Activated CD4-positive, alpha-beta memory T cell treated with anti-CD3 and anti-CD28 coated beads, Interleukin-2, amount 10 ng/mL, durations not matched to agents 7 days and 5 days (primary cell): Measurements from ENCODE around the gene CHCHD1. TPM values are rescaled to one million over a fixed set of nuclear protein-coding genes. Genes with fewer than 3 reads are reported as not detected.
A peak's percentile ranks its signal among the peaks of the same experiment; 100 is the strongest.

ENCODE experiments used
- CTCF ChIA-PET: fragments of 350-600 bp; sonication (Branson Sonifier 250); formaldehyde crosslinking; loops from one replicate; lab custom pipeline; 2021; ENCODE audit warnings: antibody characterized with exemption, inconsistent platforms; lab: Charles Lee
- POLR2A ChIA-PET: fragments of 350-600 bp; sonication (Branson Sonifier 250); formaldehyde crosslinking; loops from one replicate; lab custom pipeline; 2021; ENCODE audit warnings: antibody characterized with exemption; lab: Charles Lee
- DNase-seq: peaks from one replicate; pipeline ENCODE4 v3.0.0-alpha.2; 2020
- H3K27ac Mint-ChIP-seq: one replicate; pipeline ENCODE4 v1.8.0; 2021; ENCODE audit warnings: mild to moderate bottlenecking, mixed read lengths
- H3K27me3 Mint-ChIP-seq: one replicate; pipeline ENCODE4 v1.8.0; 2021; ENCODE audit warnings: mixed read lengths
- H3K36me3 Mint-ChIP-seq: one replicate; pipeline ENCODE4 v1.8.0; 2021; ENCODE audit warnings: low read depth, mixed read lengths
- H3K4me1 Mint-ChIP-seq: one replicate; pipeline ENCODE4 v1.8.0; 2021; ENCODE audit warnings: mixed read lengths
- H3K4me3 Mint-ChIP-seq: one replicate; pipeline ENCODE4 v1.8.0; 2021; ENCODE audit warnings: mild to moderate bottlenecking, mixed read lengths
- H3K9me3 Mint-ChIP-seq: one replicate; pipeline ENCODE4 v1.8.0; 2021; ENCODE audit warnings: mixed read lengths
- total RNA-seq, 2 experiments: library from RNA; stranded (reverse); gene quantifications; one replicate each; pipeline ENCODE4 v1.2.3, GENCODE V29; 2021

The CHCHD1 gene
- total RNA-seq, 2 experiments from 2014 or later: 31.4 to 34.6 TPM

GRCh38 chr10:73808021-73808815 is 26.4 kb downstream of the CHCHD1 start:
- H3K27ac Mint-ChIP-seq: no peak overlapping the region
- no peaks in the 10 kb centered on the region for H3K9me3 Mint-ChIP-seq
- peaks cover 71% of the 10 kb centered on the region for H3K36me3 Mint-ChIP-seq
- H3K27me3 Mint-ChIP-seq: no peaks in the 10 kb centered on the region
- H3K4me1 Mint-ChIP-seq: peaks cover 59% of the 10 kb centered on the region
- ChIA-PET CTCF (interaction anchor here (0.9 to 3.0 kb wide), 3 partner anchors 25 to 132 kb away, joined by 3 to 22 read pairs (median 3); no protein-coding TSS in a partner anchor), POLR2A (interaction anchor here (0.7 to 6.9 kb wide), 10 partner anchors 10 to 285 kb away, joined by 3 to 73 read pairs (median 21); partner anchors contain the start of genes CHCHD1, SEC24C and ZSWIM8)
- no peak overlapping the region for H3K4me3 Mint-ChIP-seq
- no peak for DNase-seq

GRCh38 chr10:73809061-73809818 is 27.4 kb downstream of the CHCHD1 start:
- POLR2A ChIA-PET: interaction anchor here (0.7 to 6.9 kb wide), 12 partner anchors 9 to 314 kb away, joined by 4 to 73 read pairs (median 14); partner anchors contain the start of genes CHCHD1, PPP3CB, SEC24C and ZSWIM8
- DNase-seq: no peak
- H3K27me3 Mint-ChIP-seq: no peaks in the 10 kb centered on the region
- no peaks in the 10 kb centered on the region for H3K9me3 Mint-ChIP-seq
- CTCF ChIA-PET: interaction anchor here (0.6 to 3.0 kb wide), 8 partner anchors 26 to 148 kb away, joined by 3 to 22 read pairs (median 4); partner anchors contain the start of gene CHCHD1
- peaks cover 52% of the 10 kb centered on the region for H3K4me1 Mint-ChIP-seq
- peak overlapping the region; percentile 24 for H3K4me3 Mint-ChIP-seq
- H3K36me3 Mint-ChIP-seq: peaks cover 66% of the 10 kb centered on the region
- peak overlapping the region; percentile 50 for H3K27ac Mint-ChIP-seq

- ChIA-PET CTCF (interaction anchor here (1.3 to 3.0 kb wide), 6 partner anchors 24 to 146 kb away, joined by 3 to 22 read pairs (median 6); partner anchors contain the start of gene CHCHD1), POLR2A (interaction anchor here (0.7 to 6.9 kb wide), 19 partner anchors 8 to 559 kb away, joined by 3 to 73 read pairs (median 8); partner anchors contain the start of genes CHCHD1, PPP3CB, SEC24C and ZSWIM8)
- Mint-ChIP-seq H3K27me3 (no peaks in the 10 kb centered on the region), H3K9me3 (no peaks in the 10 kb centered on the region), H3K27ac (peak overlapping the region; percentile 95), H3K4me1 (peaks cover 51% of the 10 kb centered on the region), H3K36me3 (peaks cover 69% of the 10 kb centered on the region), H3K4me3 (peak overlapping the region; percentile 91)
- DNase-seq: no peak
These were observed 28.5 kb downstream of the CHCHD1 start for GRCh38 chr10:73810358-73810734.

- H3K36me3 Mint-ChIP-seq: peaks cover 65% of the 10 kb centered on the region
- H3K9me3 Mint-ChIP-seq: no peaks in the 10 kb centered on the region
- H3K4me3 Mint-ChIP-seq: peak overlapping the region; percentile 91
- no peaks in the 10 kb centered on the region for H3K27me3 Mint-ChIP-seq
- peak overlapping the region; percentile 95 for H3K27ac Mint-ChIP-seq
- peak; percentile 66 for DNase-seq
- peaks cover 45% of the 10 kb centered on the region for H3K4me1 Mint-ChIP-seq
- POLR2A ChIA-PET: interaction anchor here (0.7 to 6.9 kb wide), 19 partner anchors 8 to 559 kb away, joined by 3 to 73 read pairs (median 8); partner anchors contain the start of genes CHCHD1, PPP3CB, SEC24C and ZSWIM8
- CTCF ChIA-PET: interaction anchor here (1.3 to 3.0 kb wide), 6 partner anchors 25 to 146 kb away, joined by 3 to 22 read pairs (median 6); partner anchors contain the start of gene CHCHD1
These were observed 29.1 kb downstream of the CHCHD1 start for GRCh38 chr10:73810735-73811465.

GRCh38 chr10:73812657-73813056 is 30.8 kb downstream of the CHCHD1 start:
- no peak overlapping the region for H3K27ac Mint-ChIP-seq
- H3K36me3 Mint-ChIP-seq: peaks cover 59% of the 10 kb centered on the region
- no peaks in the 10 kb centered on the region for H3K27me3 Mint-ChIP-seq
- no peak overlapping the region for H3K4me3 Mint-ChIP-seq
- ChIA-PET CTCF (interaction anchor here (1.2 kb wide), 2 partner anchors 41 to 44 kb away, joined by 4 read pairs; a partner anchor contains a TSS), POLR2A (interaction anchor here (1.0 to 1.1 kb wide), 2 partner anchors 27 to 40 kb away, joined by 3 to 4 read pairs; a partner anchor contains a TSS)
- H3K9me3 Mint-ChIP-seq: no peaks in the 10 kb centered on the region
- H3K4me1 Mint-ChIP-seq: peaks cover 29% of the 10 kb centered on the region
- DNase-seq: no peak

GRCh38 chr10:73813333-73813732 is 31.5 kb downstream of the CHCHD1 start:
- Mint-ChIP-seq H3K4me1 (peaks cover 25% of the 10 kb centered on the region), H3K9me3 (no peaks in the 10 kb centered on the region), H3K27ac (no peak overlapping the region), H3K27me3 (no peaks in the 10 kb centered on the region), H3K36me3 (peaks cover 53% of the 10 kb centered on the region), H3K4me3 (no peak overlapping the region)
- no peak for DNase-seq
- ChIA-PET POLR2A (interaction anchor here (1.0 to 1.4 kb wide), 2 partner anchors 27 to 41 kb away, joined by 3 read pairs; a partner anchor contains a TSS), CTCF (no interaction called here)

GRCh38 chr10:73814276-73814895 is 32.5 kb downstream of the CHCHD1 start:
- no peaks in the 10 kb centered on the region for H3K27me3 Mint-ChIP-seq
- ChIA-PET POLR2A (interaction anchor here (1.4 kb wide), 1 partner anchor 42 kb away, joined by 3 read pairs; a partner anchor contains a TSS), CTCF (interaction anchor here (3.1 kb wide), 1 partner anchor 65 kb away, joined by 7 read pairs; no protein-coding TSS in a partner anchor)
- peaks cover 18% of the 10 kb centered on the region for H3K4me1 Mint-ChIP-seq
- no peaks in the 10 kb centered on the region for H3K9me3 Mint-ChIP-seq
- H3K4me3 Mint-ChIP-seq: no peak overlapping the region
- DNase-seq: no peak
- peaks cover 42% of the 10 kb centered on the region for H3K36me3 Mint-ChIP-seq
- no peak overlapping the region for H3K27ac Mint-ChIP-seq

GRCh38 chr10:73814896-73815718 is 33.3 kb downstream of the CHCHD1 start:
- Mint-ChIP-seq H3K27me3 (no peaks in the 10 kb centered on the region), H3K4me1 (peaks cover 12% of the 10 kb centered on the region), H3K27ac (no peak overlapping the region), H3K4me3 (no peak overlapping the region), H3K36me3 (peaks cover 38% of the 10 kb centered on the region), H3K9me3 (no peaks in the 10 kb centered on the region)
- no peak for DNase-seq
- ChIA-PET CTCF (interaction anchor here (1.6 to 3.1 kb wide), 2 partner anchors 16 to 65 kb away, joined by 3 to 7 read pairs; no protein-coding TSS in a partner anchor), POLR2A (interaction anchor here (0.8 to 0.9 kb wide), 2 partner anchors 14 to 43 kb away, joined by 3 to 6 read pairs; a partner anchor contains a TSS)

GRCh38 chr10:73815719-73816030 is 33.8 kb downstream of the CHCHD1 start:
- no peak overlapping the region for H3K4me3 Mint-ChIP-seq
- POLR2A ChIA-PET: interaction anchor here (0.6 to 0.9 kb wide), 3 partner anchors 13 to 43 kb away, joined by 3 to 6 read pairs (median 3); a partner anchor contains a TSS
- H3K9me3 Mint-ChIP-seq: no peaks in the 10 kb centered on the region

GRCh38 chr10:73816917-73817729 is 35.3 kb downstream of the CHCHD1 start:
- H3K4me3 Mint-ChIP-seq: no peak overlapping the region
- H3K4me1 Mint-ChIP-seq: peaks cover 6% of the 10 kb centered on the region
- ChIA-PET POLR2A (no interaction called here), CTCF (interaction anchor here (1.6 to 3.1 kb wide), 2 partner anchors 13 to 62 kb away, joined by 3 to 7 read pairs; no protein-coding TSS in a partner anchor)
- peaks cover 37% of the 10 kb centered on the region for H3K36me3 Mint-ChIP-seq
- H3K27me3 Mint-ChIP-seq: no peaks in the 10 kb centered on the region
- no peak overlapping the region for H3K27ac Mint-ChIP-seq
- DNase-seq: no peak
- no peaks in the 10 kb centered on the region for H3K9me3 Mint-ChIP-seq

More at GRCh38 chr10:73815719-73816030, 33.8 kb downstream of the CHCHD1 start:
- Mint-ChIP-seq H3K27me3 (no peaks in the 10 kb centered on the region), H3K36me3 (peaks cover 34% of the 10 kb centered on the region), H3K27ac (no peak overlapping the region), H3K4me1 (peaks cover 7% of the 10 kb centered on the region)
- CTCF ChIA-PET: interaction anchor here (1.6 to 3.1 kb wide), 2 partner anchors 15 to 64 kb away, joined by 3 to 7 read pairs; no protein-coding TSS in a partner anchor
- no peak for DNase-seq
